SK-N-SH (cell line): Measurements from ENCODE around the gene SYCN. TPM values are rescaled to one million over a fixed set of nuclear protein-coding genes. Genes with fewer than 3 reads are reported as not detected.

Experiments
- CTCF ChIA-PET: fragments of 300-600, 350-600 bp; formaldehyde crosslinking; extraction: SDS; loops from one replicate; lab custom pipeline; 2021; lab: Yijun Ruan, JAX
- POLR2A ChIA-PET: fragments of 350-600 bp; sonication (Branson Sonifier 250); formaldehyde crosslinking; extraction: SDS; loops from one replicate; lab custom pipeline; 2020; ENCODE audit warnings: antibody characterized with exemption, inconsistent platforms; lab: Yijun Ruan, JAX
- DNase-seq: peaks from one replicate; pipeline ENCODE4 v3.0.0; 2012
- H2AFZ ChIP-seq: fragments of 200-600 bp; sonication (generic); 2 replicates; pipeline ENCODE4 v1.8.1; 2016; ENCODE audit warnings: antibody characterized with exemption, mild to moderate bottlenecking, low read depth
- H3F3A ChIP-seq: fragments of 200-600 bp; sonication (generic); replicated peaks from 2 replicates; pipeline ENCODE3; 2016; ENCODE audit warnings: antibody characterized with exemption, mild to moderate bottlenecking; ENCODE audit not compliant: insufficient read depth
- H3K27ac ChIP-seq, 2 experiments: fragments of 200-500 bp in 1 of 2; fragments of 200-600 bp in 1 of 2; sonication (Bioruptor generic) in 1 of 2; sonication (generic), shearing (Covaris generic) in 1 of 2; 2 replicates each; pipeline versions ENCODE4 v1.5.1 to v1.6.1; 2014 to 2016; ENCODE audit warnings: low read depth in 2 of 2, inconsistent platforms in 1 of 2, low read length in 1 of 2, mild to moderate bottlenecking in 1 of 2, mixed read lengths in 1 of 2
- H3K27me3 ChIP-seq: fragments of 200-600 bp; sonication (generic), shearing (Covaris generic); 2 replicates; pipeline ENCODE4 v1.6.1; 2016; ENCODE audit warnings: mixed run types; ENCODE audit not compliant: insufficient read depth
- H3K36me3 ChIP-seq, 2 experiments: fragments of 200-500 bp in 1 of 2; fragments of 200-600 bp in 1 of 2; sonication (Bioruptor generic) in 1 of 2; sonication (generic) in 1 of 2; replicated peaks in 1 of 2; 2 replicates each; pipeline versions ENCODE3 to v1.5.1; 2014 to 2016; ENCODE audit warnings: low read length in 1 of 2, mild to moderate bottlenecking in 1 of 2; ENCODE audit not compliant: insufficient read depth in 2 of 2, control insufficient read depth in 1 of 2
- H3K4me1 ChIP-seq, 2 experiments: fragments of 200-500 bp in 1 of 2; fragments of 200-600 bp in 1 of 2; sonication (Bioruptor generic) in 1 of 2; sonication (generic), shearing (Covaris generic) in 1 of 2; 2 replicates each; pipeline versions ENCODE4 v1.5.1 to v1.6.1; 2014 to 2016; ENCODE audit warnings: low read depth in 1 of 2, low read length in 1 of 2, mixed run types in 1 of 2; ENCODE audit not compliant: insufficient read depth in 2 of 2, control insufficient read depth in 1 of 2
- H3K4me2 ChIP-seq: fragments of 200-600 bp; sonication (generic), shearing (Covaris generic); 2 replicates; pipeline ENCODE4 v1.6.1; 2017; ENCODE audit warnings: mixed run types
- H3K4me3 ChIP-seq, 2 experiments: fragments of 200-500 bp in 1 of 2; fragments of 200-600 bp in 1 of 2; sonication (Bioruptor generic) in 1 of 2; sonication (generic), shearing (Covaris generic) in 1 of 2; 2 replicates each; pipeline versions ENCODE4 v1.5.1 to v1.8.1; 2014 to 2016; ENCODE audit warnings: low read depth in 2 of 2, inconsistent platforms in 1 of 2, low read length in 1 of 2, mild to moderate bottlenecking in 1 of 2, mixed read lengths in 1 of 2, moderate library complexity in 1 of 2
- H3K79me2 ChIP-seq: fragments of 200-600 bp; sonication (generic); 2 replicates; pipeline ENCODE4 v1.8.1; 2017; ENCODE audit warnings: mild to moderate bottlenecking; ENCODE audit not compliant: insufficient read depth
- H3K9ac ChIP-seq: fragments of 200-600 bp; sonication (generic); 2 replicates; pipeline ENCODE4 v1.6.1; 2017; ENCODE audit warnings: mixed run types
- H3K9me2 ChIP-seq: fragments of 200-600 bp; sonication (generic); 2 replicates; pipeline ENCODE4 v1.6.1; 2017; ENCODE audit warnings: mixed run types
- H3K9me3 ChIP-seq: fragments of 200-600 bp; sonication (generic); 2 replicates; pipeline ENCODE4 v1.6.1; 2017; ENCODE audit warnings: mixed run types, mild to moderate bottlenecking, moderate library complexity
- H4K20me1 ChIP-seq: fragments of 200-600 bp; sonication (generic); 2 replicates; pipeline ENCODE4 v1.6.1; 2017; ENCODE audit warnings: mild to moderate bottlenecking, mixed run types; ENCODE audit not compliant: insufficient read depth
- ELF1 ChIP-seq: IDR thresholded peaks from 2 replicates; pipeline ENCODE4 v1.4.0; 2012
- FOXJ3 ChIP-seq: sonication (generic); formaldehyde crosslinking; IDR thresholded peaks from 2 replicates; pipeline ENCODE4 v1.5.1; 2020; ENCODE audit warnings: mild to moderate bottlenecking, missing genetic modification reagents
- FOXM1 ChIP-seq: IDR thresholded peaks from 2 replicates; pipeline ENCODE4 v1.4.0; 2012; ENCODE audit warnings: low read depth, mild to moderate bottlenecking
- GABPA ChIP-seq: IDR thresholded peaks from 2 replicates; pipeline ENCODE4 v1.4.0; 2012; ENCODE audit warnings: low read depth, mild to moderate bottlenecking
- JUND ChIP-seq: IDR thresholded peaks from 2 replicates; pipeline ENCODE4 v1.4.0; 2012
- NFIC ChIP-seq: IDR thresholded peaks from 2 replicates; pipeline ENCODE4 v1.4.0; 2012; ENCODE audit warnings: borderline replicate concordance
- SMC3 ChIP-seq: IDR thresholded peaks from 2 replicates; pipeline ENCODE4 v1.6.1; 2012; ENCODE audit warnings: low read depth, low read length, improper control_type of control experiment
- TCF12 ChIP-seq: IDR thresholded peaks from 2 replicates; pipeline ENCODE4 v1.4.0; 2012
- YY1 ChIP-seq: IDR thresholded peaks from 2 replicates; pipeline ENCODE4 v1.4.0; 2012; ENCODE audit warnings: low read depth, mild to moderate bottlenecking
- WGBS: methylation state at CpG from one replicate; pipeline ENCODE4 v1.1.6; 2017; ENCODE audit warnings: low lambda C conversion rate; 5-methylcytosine and 5-hydroxymethylcytosine counted together
- polyA plus RNA-seq, 3 experiments: library from polyadenylated mRNA; depleted of rRNA; stranded (reverse); fragments of >200 nt; gene quantifications; 2 replicates each; pipeline ENCODE4 v1.2.3, GENCODE V29; 2012
- TF ChIP-seq, protein P1 (sequence below): IDR thresholded peaks from 2 replicates; pipeline ENCODE4 v1.4.0; 2012; ENCODE audit warnings: low read depth, borderline replicate concordance
- TF ChIP-seq, protein P2 (sequence below): IDR thresholded peaks from 2 replicates; pipeline ENCODE4 v1.4.0; 2012; ENCODE audit warnings: low read depth, borderline replicate concordance
- TF ChIP-seq, protein P3 (sequence below): IDR thresholded peaks from 2 replicates; pipeline ENCODE4; 2012
- TF ChIP-seq, protein P4 (sequence below): IDR thresholded peaks from 2 replicates; pipeline ENCODE4 v1.4.0; 2012; ENCODE audit warnings: low read depth
- TF ChIP-seq, protein P5 (sequence below): fragments of 200-600 bp; sonication (generic); IDR thresholded peaks from 2 replicates; pipeline ENCODE4 v1.6.1; 2017; ENCODE audit warnings: antibody characterized with exemption, mild to moderate bottlenecking, moderate library complexity

Gene SYCN
- polyA plus RNA-seq, 1 of the 3 experiments (the other 2 are of a cell fraction), result not detected

DNA sequence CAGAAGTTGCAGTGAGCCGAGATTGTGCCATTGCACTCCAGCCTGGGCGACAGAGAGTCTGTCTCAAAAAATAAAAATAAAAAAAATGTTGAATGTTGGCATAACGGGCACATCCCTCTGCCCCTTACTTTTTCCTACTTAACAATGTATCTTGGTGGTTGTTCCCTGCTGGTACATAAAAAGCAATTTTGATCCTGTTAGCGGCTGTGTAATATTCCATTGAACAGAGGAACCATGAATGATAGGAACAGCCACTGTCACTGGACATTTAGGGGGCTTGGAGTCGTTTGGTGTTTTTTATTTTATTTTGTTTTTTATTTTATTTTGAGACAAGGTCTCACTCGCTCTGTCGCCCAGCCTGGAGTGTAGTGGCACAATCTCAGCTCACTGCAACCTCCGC is 17.7 kb downstream of the SYCN start:
- Histone ChIP-seq H4K20me1 (no peaks in the 10 kb centered on the region), H3K79me2 (no peaks in the 10 kb centered on the region), H3K27me3 (no peaks in the 10 kb centered on the region), H3K27ac (no peak overlapping the region), H3K4me2 (no peak overlapping the region), H2AFZ (no peak overlapping the region), H3K4me3 (no peak overlapping the region), H3K9me3 (no peaks in the 10 kb centered on the region), H3K36me3 (peaks cover 0 to 1% of the 10 kb centered on the region in 2 experiments), H3K9ac (no peak overlapping the region), H3K4me1 (peaks cover 0 to 3% of the 10 kb centered on the region in 2 experiments; a peak in 1 of 4 replicates), H3K9me2 (no peaks in the 10 kb centered on the region)
- POLR2A ChIA-PET, result no interaction called here
- CTCF ChIA-PET, result interaction anchor here (0.7 to 3.1 kb wide), 16 partner anchors 10 to 140 kb away, joined by 3 to 37 read pairs (median 6); partner anchors contain the start of genes NCCRP1 and SYCN
- 86% methylated on average over 8 of the region's 8 CpGs for WGBS
- no peak for DNase-seq
- TF ChIP-seq, protein P1, sequence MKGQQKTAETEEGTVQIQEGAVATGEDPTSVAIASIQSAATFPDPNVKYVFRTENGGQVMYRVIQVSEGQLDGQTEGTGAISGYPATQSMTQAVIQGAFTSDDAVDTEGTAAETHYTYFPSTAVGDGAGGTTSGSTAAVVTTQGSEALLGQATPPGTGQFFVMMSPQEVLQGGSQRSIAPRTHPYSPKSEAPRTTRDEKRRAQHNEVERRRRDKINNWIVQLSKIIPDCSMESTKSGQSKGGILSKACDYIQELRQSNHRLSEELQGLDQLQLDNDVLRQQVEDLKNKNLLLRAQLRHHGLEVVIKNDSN, result no peak
- TF ChIP-seq TCF12, result no peak
- TF ChIP-seq, protein P2, sequence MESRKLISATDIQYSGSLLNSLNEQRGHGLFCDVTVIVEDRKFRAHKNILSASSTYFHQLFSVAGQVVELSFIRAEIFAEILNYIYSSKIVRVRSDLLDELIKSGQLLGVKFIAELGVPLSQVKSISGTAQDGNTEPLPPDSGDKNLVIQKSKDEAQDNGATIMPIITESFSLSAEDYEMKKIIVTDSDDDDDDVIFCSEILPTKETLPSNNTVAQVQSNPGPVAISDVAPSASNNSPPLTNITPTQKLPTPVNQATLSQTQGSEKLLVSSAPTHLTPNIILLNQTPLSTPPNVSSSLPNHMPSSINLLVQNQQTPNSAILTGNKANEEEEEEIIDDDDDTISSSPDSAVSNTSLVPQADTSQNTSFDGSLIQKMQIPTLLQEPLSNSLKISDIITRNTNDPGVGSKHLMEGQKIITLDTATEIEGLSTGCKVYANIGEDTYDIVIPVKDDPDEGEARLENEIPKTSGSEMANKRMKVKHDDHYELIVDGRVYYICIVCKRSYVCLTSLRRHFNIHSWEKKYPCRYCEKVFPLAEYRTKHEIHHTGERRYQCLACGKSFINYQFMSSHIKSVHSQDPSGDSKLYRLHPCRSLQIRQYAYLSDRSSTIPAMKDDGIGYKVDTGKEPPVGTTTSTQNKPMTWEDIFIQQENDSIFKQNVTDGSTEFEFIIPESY, result no peak
- TF ChIP-seq JUND, result no peak
- no peak for TF ChIP-seq YY1
- TF ChIP-seq, protein P3, sequence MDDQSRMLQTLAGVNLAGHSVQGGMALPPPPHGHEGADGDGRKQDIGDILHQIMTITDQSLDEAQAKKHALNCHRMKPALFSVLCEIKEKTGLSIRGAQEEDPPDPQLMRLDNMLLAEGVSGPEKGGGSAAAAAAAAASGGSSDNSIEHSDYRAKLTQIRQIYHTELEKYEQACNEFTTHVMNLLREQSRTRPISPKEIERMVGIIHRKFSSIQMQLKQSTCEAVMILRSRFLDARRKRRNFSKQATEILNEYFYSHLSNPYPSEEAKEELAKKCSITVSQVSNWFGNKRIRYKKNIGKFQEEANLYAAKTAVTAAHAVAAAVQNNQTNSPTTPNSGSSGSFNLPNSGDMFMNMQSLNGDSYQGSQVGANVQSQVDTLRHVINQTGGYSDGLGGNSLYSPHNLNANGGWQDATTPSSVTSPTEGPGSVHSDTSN, result no peak
- TF ChIP-seq ELF1, result no peak
- TF ChIP-seq, protein P4, sequence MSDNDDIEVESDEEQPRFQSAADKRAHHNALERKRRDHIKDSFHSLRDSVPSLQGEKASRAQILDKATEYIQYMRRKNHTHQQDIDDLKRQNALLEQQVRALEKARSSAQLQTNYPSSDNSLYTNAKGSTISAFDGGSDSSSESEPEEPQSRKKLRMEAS, result no peak
- no peak for TF ChIP-seq FOXJ3 (CRISPR knock-in tag)
- no peak for TF ChIP-seq SMC3
- TF ChIP-seq NFIC, result no peak
- no peak for TF ChIP-seq GABPA
- TF ChIP-seq, protein P5, sequence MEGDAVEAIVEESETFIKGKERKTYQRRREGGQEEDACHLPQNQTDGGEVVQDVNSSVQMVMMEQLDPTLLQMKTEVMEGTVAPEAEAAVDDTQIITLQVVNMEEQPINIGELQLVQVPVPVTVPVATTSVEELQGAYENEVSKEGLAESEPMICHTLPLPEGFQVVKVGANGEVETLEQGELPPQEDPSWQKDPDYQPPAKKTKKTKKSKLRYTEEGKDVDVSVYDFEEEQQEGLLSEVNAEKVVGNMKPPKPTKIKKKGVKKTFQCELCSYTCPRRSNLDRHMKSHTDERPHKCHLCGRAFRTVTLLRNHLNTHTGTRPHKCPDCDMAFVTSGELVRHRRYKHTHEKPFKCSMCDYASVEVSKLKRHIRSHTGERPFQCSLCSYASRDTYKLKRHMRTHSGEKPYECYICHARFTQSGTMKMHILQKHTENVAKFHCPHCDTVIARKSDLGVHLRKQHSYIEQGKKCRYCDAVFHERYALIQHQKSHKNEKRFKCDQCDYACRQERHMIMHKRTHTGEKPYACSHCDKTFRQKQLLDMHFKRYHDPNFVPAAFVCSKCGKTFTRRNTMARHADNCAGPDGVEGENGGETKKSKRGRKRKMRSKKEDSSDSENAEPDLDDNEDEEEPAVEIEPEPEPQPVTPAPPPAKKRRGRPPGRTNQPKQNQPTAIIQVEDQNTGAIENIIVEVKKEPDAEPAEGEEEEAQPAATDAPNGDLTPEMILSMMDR, result no peak
- no peak for TF ChIP-seq FOXM1
- TF ChIP-seq, all 33 proteins: peak for 0
- no peaks in the 10 kb centered on the region for H3F3A ChIP-seq
